HUES64 (cell line): ENCODE measurements around the gene CARTPT. TPM values are rescaled to one million over a fixed set of nuclear protein-coding genes. Genes with fewer than 3 reads are reported as not detected.

Experiments
- H3K27ac ChIP-seq: 2 replicates; pipeline ENCODE4 v1.7.0; 2013; ENCODE audit warnings: low read depth, low read length, inconsistent platforms
- H3K27me3 ChIP-seq: 2 replicates; pipeline ENCODE4 v1.6.1; 2013; ENCODE audit warnings: mild to moderate bottlenecking, low read length; ENCODE audit not compliant: insufficient read depth
- H3K36me3 ChIP-seq: 2 replicates; pipeline ENCODE4 v1.6.1; 2013; ENCODE audit warnings: mild to moderate bottlenecking, low read length; ENCODE audit not compliant: insufficient read depth
- H3K4me1 ChIP-seq: 2 replicates; pipeline ENCODE4 v1.6.1; 2013; ENCODE audit warnings: mild to moderate bottlenecking, low read length, moderate library complexity; ENCODE audit not compliant: insufficient read depth
- H3K4me3 ChIP-seq: 2 replicates; pipeline ENCODE4 v1.5.1; 2013; ENCODE audit warnings: mild to moderate bottlenecking, low read length, moderate library complexity
- H3K9ac ChIP-seq: 2 replicates; pipeline ENCODE4 v1.6.1; 2013; ENCODE audit warnings: mild to moderate bottlenecking, low read depth, low read length
- H3K9me3 ChIP-seq: 2 replicates; pipeline ENCODE4 v1.6.1; 2013; ENCODE audit warnings: low read depth, low read length; ENCODE audit not compliant: insufficient read depth
- WGBS: fragments of 150-250, 120-280 bp; methylation state at CpG from one replicate; pipeline ENCODE4 v1.1.7; 2013; ENCODE audit warnings: missing lambda C conversion rate; 5-methylcytosine and 5-hydroxymethylcytosine counted together
- polyA plus RNA-seq, 2 experiments: library from polyadenylated mRNA; stranded (reverse); fragments of 50-300 nt; gene quantifications; one replicate each; pipeline ENCODE4 v1.2.3, GENCODE V29; 2013

CARTPT gene
- polyA plus RNA-seq (2013, experiment 1 of 2) = not detected
- not detected for polyA plus RNA-seq (2013, experiment 2 of 2)

DNA sequence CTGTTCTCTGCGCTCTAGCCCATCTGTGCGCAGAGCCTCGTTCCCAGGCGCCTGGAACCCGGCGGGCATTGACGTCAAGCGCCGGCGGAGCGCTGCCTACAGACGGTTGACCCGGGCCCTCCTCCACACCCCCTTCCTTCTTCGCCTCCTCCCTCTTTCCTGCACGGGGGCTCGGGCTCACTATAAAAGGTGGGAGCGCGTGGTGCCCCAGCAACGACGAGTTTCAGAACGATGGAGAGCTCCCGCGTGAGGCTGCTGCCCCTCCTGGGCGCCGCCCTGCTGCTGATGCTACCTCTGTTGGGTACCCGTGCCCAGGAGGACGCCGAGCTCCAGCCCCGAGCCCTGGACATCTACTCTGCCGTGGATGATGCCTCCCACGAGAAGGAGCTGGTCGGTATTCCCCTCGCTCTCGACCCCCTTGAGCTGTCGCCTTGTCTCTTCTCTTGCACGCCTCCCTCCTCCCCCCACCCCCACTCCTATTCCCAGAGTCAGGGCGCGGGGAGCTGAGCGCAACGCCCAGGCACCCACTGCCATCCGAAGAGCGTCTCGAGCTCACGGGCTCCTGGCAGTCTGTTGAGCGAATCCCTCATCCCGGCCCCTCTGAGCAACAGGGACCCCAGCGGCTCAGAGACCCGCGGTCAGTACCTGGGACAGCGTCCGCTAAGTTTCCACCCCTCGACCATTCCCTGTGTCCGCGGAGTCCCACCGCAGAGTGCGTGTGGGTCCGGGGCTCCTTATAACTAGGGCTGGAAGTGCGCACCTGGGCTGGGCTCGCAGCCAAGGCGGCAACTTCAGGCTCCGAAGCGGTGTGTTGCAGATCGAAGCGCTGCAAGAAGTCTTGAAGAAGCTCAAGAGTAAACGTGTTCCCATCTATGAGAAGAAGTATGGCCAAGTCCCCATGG, at the start of gene CARTPT:
TSS of gene CARTPT (plus strand) at position 213 of the 902 bp plus-strand sequence. CDS start at position 232, 19 bp downstream.
- Histone ChIP-seq H3K9ac (no peak within 1 kb of the TSS), H3K27me3 (peaks cover 84% of the 10 kb centered on the region), H3K4me1 (no peaks in the 10 kb centered on the region), H3K4me3 (peak within 1 kb of the TSS; percentile 35), H3K36me3 (no peaks in the 10 kb centered on the region), H3K27ac (no peak within 1 kb of the TSS), H3K9me3 (no peaks in the 10 kb centered on the region)
- 10% methylated on average over 65 of the region's 65 CpGs for WGBS

- no CpG with 5 or more reads among the region's 1 CpG for WGBS
- Histone ChIP-seq H3K4me1 (no peaks in the 10 kb centered on the region), H3K27me3 (no peaks in the 10 kb centered on the region), H3K36me3 (no peaks in the 10 kb centered on the region), H3K27ac (no peak overlapping the region), H3K4me3 (no peak overlapping the region), H3K9me3 (no peaks in the 10 kb centered on the region), H3K9ac (no peak overlapping the region)
These were observed 41.1 kb upstream of the CARTPT start for GRCh38 chr5:71677977-71678376.

DNA sequence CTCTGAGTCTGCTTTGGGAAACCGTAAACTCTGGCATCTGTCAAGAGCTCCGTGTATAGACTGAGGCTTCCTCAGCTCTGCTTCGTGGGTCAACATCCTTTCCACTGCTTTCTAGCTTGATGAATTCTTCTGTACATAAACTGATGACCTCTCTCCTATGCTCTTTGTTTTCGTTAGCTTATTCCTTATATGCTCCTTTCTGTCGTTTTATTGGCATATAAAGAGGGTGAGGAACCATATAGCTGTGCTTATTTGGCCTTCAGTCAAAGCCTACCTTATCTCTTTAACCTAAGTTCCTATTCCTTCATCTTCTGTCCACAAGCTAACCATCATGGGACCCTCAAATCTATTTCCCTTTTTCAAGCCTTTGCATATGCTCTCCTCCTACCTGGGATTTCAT, 39.4 kb upstream of the CARTPT start:
- Histone ChIP-seq H3K4me3 (no peak overlapping the region), H3K27ac (no peak overlapping the region), H3K9ac (no peak overlapping the region), H3K27me3 (no peaks in the 10 kb centered on the region), H3K4me1 (no peaks in the 10 kb centered on the region), H3K9me3 (no peaks in the 10 kb centered on the region), H3K36me3 (no peaks in the 10 kb centered on the region)
- WGBS = 90% methylated on average over 3 of the region's 5 CpGs

- H3K27me3 ChIP-seq = no peaks in the 10 kb centered on the region
- WGBS = 96% methylated on average over 2 of the region's 2 CpGs
- no peak overlapping the region for H3K4me3 ChIP-seq
- H3K36me3 ChIP-seq = no peaks in the 10 kb centered on the region
- no peak overlapping the region for H3K9ac ChIP-seq
- no peak overlapping the region for H3K27ac ChIP-seq
- no peaks in the 10 kb centered on the region for H3K9me3 ChIP-seq
- H3K4me1 ChIP-seq = no peaks in the 10 kb centered on the region
These were observed 38.6 kb upstream of the CARTPT start for GRCh38 chr5:71680510-71680909.

- H3K4me3 ChIP-seq = no peak overlapping the region
- H3K27me3 ChIP-seq = no peaks in the 10 kb centered on the region
- WGBS = 87% methylated on average over 3 of the region's 3 CpGs
- H3K27ac ChIP-seq = no peak overlapping the region
- no peaks in the 10 kb centered on the region for H3K36me3 ChIP-seq
- no peak overlapping the region for H3K9ac ChIP-seq
- H3K4me1 ChIP-seq = no peaks in the 10 kb centered on the region
- no peaks in the 10 kb centered on the region for H3K9me3 ChIP-seq
These were observed 37.8 kb upstream of the CARTPT start for GRCh38 chr5:71681296-71681695.

GRCh38 chr5:71684309-71684708, 34.8 kb upstream of the CARTPT start:
- Histone ChIP-seq H3K9me3 (no peaks in the 10 kb centered on the region), H3K9ac (no peak overlapping the region), H3K27me3 (no peaks in the 10 kb centered on the region), H3K4me3 (no peak overlapping the region), H3K27ac (no peak overlapping the region), H3K4me1 (no peaks in the 10 kb centered on the region), H3K36me3 (no peaks in the 10 kb centered on the region)
- 97% methylated on average over 2 of the region's 2 CpGs for WGBS

- Histone ChIP-seq H3K9me3 (no peaks in the 10 kb centered on the region), H3K4me3 (no peak overlapping the region), H3K27ac (no peak overlapping the region), H3K4me1 (peaks cover 15% of the 10 kb centered on the region), H3K36me3 (no peaks in the 10 kb centered on the region), H3K27me3 (no peaks in the 10 kb centered on the region), H3K9ac (no peak overlapping the region)
- 34% methylated on average over 7 of the region's 7 CpGs for WGBS
These were observed 25.1 kb upstream of the CARTPT start for GRCh38 chr5:71693828-71694427.

- H3K4me3 ChIP-seq = no peak overlapping the region
- peaks cover 15% of the 10 kb centered on the region for H3K4me1 ChIP-seq
- no peaks in the 10 kb centered on the region for H3K27me3 ChIP-seq
- H3K36me3 ChIP-seq = no peaks in the 10 kb centered on the region
- no peaks in the 10 kb centered on the region for H3K9me3 ChIP-seq
- 93% methylated on average over 8 of the region's 8 CpGs for WGBS
- H3K9ac ChIP-seq = no peak overlapping the region
- no peak overlapping the region for H3K27ac ChIP-seq
These were observed 24.0 kb upstream of the CARTPT start for GRCh38 chr5:71695071-71695470.

DNA sequence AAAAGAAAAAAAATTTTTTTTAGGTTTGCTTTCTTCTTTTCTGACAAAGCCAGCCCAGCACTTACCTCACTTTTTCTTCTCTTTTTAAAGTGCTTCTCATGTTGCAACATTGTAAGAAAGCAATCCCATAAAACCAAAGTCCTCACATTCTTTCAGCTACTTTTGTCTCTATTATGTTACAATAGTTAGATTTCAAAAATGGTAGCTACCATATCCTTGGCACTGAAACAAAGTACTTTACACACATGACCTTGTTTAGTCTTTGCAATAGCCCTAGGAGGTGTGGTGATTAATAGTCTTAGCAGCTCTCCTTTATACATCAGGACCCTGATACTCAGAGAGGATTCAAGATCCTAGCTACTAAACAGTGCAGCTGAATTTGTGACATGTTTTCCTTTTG, 23.5 kb upstream of the CARTPT start:
- H3K36me3 ChIP-seq = no peaks in the 10 kb centered on the region
- H3K9ac ChIP-seq = no peak overlapping the region
- H3K4me3 ChIP-seq = no peak overlapping the region
- no peaks in the 10 kb centered on the region for H3K9me3 ChIP-seq
- no peaks in the 10 kb centered on the region for H3K27me3 ChIP-seq
- H3K27ac ChIP-seq = no peak overlapping the region
- peaks cover 15% of the 10 kb centered on the region for H3K4me1 ChIP-seq

DNA sequence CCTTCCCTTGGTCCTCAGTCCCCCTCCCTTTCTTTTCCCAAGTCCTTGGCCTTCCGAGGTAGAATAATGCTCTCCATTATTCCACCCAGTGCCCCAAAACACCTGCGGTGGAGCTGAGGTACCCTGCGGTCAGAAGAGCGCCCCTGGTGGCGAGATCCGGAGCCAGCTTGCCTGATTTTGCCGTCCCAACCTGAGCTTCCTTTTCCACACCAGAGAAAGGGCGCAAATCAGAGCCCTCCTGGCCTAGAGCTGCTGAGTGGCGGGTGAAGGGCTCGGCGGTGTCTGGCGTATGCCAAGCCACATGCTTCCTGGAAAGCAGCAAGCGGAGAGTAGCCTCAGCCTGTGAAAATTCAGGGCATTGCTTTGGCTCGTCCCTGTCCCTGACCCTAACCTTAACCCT, 21.1 kb upstream of the CARTPT start:
- Histone ChIP-seq H3K4me1 (peaks cover 15% of the 10 kb centered on the region), H3K36me3 (no peaks in the 10 kb centered on the region), H3K27me3 (no peaks in the 10 kb centered on the region), H3K9me3 (no peaks in the 10 kb centered on the region), H3K4me3 (no peak overlapping the region), H3K27ac (no peak overlapping the region), H3K9ac (no peak overlapping the region)
- 88% methylated on average over 14 of the region's 14 CpGs for WGBS

- Histone ChIP-seq H3K4me1 (peaks cover 11% of the 10 kb centered on the region), H3K9ac (no peak overlapping the region), H3K36me3 (no peaks in the 10 kb centered on the region), H3K9me3 (no peaks in the 10 kb centered on the region), H3K27ac (no peak overlapping the region), H3K27me3 (no peaks in the 10 kb centered on the region), H3K4me3 (no peak overlapping the region)
- WGBS = 93% methylated on average over 2 of the region's 2 CpGs
These were observed 19.8 kb upstream of the CARTPT start for GRCh38 chr5:71699233-71699632.
